SU-DHL-6 (cell line): ENCODE data around the gene GPRC5A.

Source experiments
- CTCF ChIP-seq: fragments of 200-600 bp; sonication (generic); IDR thresholded peaks from one replicate; pipeline ENCODE4 v1.5.1; 2017; ENCODE audit warnings: antibody characterized with exemption, mild to moderate bottlenecking, low read length, moderate library complexity; ENCODE audit not compliant: insufficient read depth, poor library complexity, severe bottlenecking
- EZH2phosphoT487 ChIP-seq: fragments of 200-600 bp; sonication (generic), shearing (Covaris generic); conservative IDR thresholded peaks from 2 replicates; pipeline ENCODE4 v1.6.1; 2018; ENCODE audit warnings: mild to moderate bottlenecking, antibody characterized with exemption, low read length, moderate library complexity, mixed read lengths

GRCh38 chr12:12945591-12945990 lies 54.2 kb downstream of the GPRC5A start:
- TF ChIP-seq CTCF (no peak), EZH2phosphoT487 (no peak)
